Suprapubic skin (tissue), 4 donors: ENCODE measurements around the gene RNF32. TPM values are rescaled to one million over a fixed set of nuclear protein-coding genes. Genes with fewer than 3 reads are reported as not detected.
"Not testable (repeated sequence)": the region's sequence is repeated elsewhere in the genome, so short reads cannot be mapped to it uniquely, and the experiment has no call there.

Source experiments
- DNase-seq, 2 donors: peaks; one replicate each; pipeline ENCODE4 v3.0.0-alpha.2; 2019; ENCODE audit warnings: low spot score in 2 of 2
- H3K27ac ChIP-seq: fragments of 200-600 bp; sonication (generic); one replicate; pipeline ENCODE4 v1.5.1; 2019
- H3K27me3 ChIP-seq: fragments of 200-600 bp; sonication (generic); one replicate; pipeline ENCODE4 v1.5.1; 2019
- H3K36me3 ChIP-seq: fragments of 200-600 bp; sonication (generic); one replicate; pipeline ENCODE4 v1.5.1; 2019
- H3K4me1 ChIP-seq: fragments of 200-600 bp; sonication (generic); one replicate; pipeline ENCODE4 v1.5.1; 2019
- H3K4me3 ChIP-seq: fragments of 200-600 bp; sonication (generic); one replicate; pipeline ENCODE4 v1.5.1; 2019; ENCODE audit warnings: mild to moderate bottlenecking
- H3K9me3 ChIP-seq: fragments of 200-600 bp; sonication (generic); one replicate; pipeline ENCODE4 v1.5.1; 2019
- EP300 ChIP-seq: sonication (generic); formaldehyde crosslinking; IDR thresholded peaks from one replicate; pipeline ENCODE4 v1.6.1; 2017; ENCODE audit warnings: antibody characterized with exemption
- POLR2A ChIP-seq, 2 donors: fragments of 450-650 bp; IDR thresholded peaks; one replicate each; pipeline ENCODE4 v1.6.1; 2017; ENCODE audit warnings: antibody characterized with exemption in 2 of 2, mild to moderate bottlenecking in 2 of 2, moderate library complexity in 2 of 2
- POLR2AphosphoS5 ChIP-seq, 3 donors: sonication (generic); formaldehyde crosslinking; IDR thresholded peaks; one replicate each; pipeline ENCODE4 v1.6.1; 2017; ENCODE audit warnings: antibody characterized with exemption in 3 of 3
- WGBS: methylation state at CpG from one replicate; pipeline ENCODE4 v1.1.5; 2018; 5-methylcytosine and 5-hydroxymethylcytosine counted together
- total RNA-seq, 4 donors: library from RNA; depleted of rRNA; stranded (reverse); fragments of >200 nt; gene quantifications; one replicate each; pipeline ENCODE4 v1.1.0, GENCODE V29; 2016
- TF ChIP-seq, protein P1 (sequence below), 2 donors: fragments of 200-600 bp in 1 of 2; fragments of 450-650 bp in 1 of 2; sonication (generic) in 1 of 2; IDR thresholded peaks; one replicate each; pipeline ENCODE4 v1.5.1; 2016 to 2019; ENCODE audit warnings: antibody characterized with exemption in 2 of 2, mild to moderate bottlenecking in 1 of 2, moderate library complexity in 1 of 2

The RNF32 gene
- total RNA-seq, 4 donors from 2014 or later: 0.29 to 0.32 TPM; not detected in 2

DNA sequence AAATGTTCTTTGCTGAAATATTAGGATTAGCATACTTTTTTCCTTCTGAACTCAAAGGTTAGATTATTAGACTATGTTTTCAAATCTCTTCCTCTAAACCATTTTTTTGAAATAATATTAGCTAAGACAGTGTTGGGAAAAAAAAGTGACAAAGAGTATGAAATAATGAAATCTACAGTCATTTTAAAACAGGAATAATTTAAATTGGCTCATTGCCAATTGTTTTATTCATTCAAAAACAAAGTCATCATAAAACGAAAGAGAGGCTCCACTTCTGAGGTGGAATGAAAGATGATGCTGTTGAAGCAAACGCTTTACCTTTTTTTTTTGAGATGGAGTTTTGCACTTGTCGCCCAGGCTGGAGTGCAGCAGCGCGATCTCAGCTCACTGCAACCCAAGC, 51.2 kb downstream of the RNF32 start:
- no peak for TF ChIP-seq EP300
- no peak for TF ChIP-seq POLR2AphosphoS5 (IDR thresholded peaks at IDR 0.05)
- TF ChIP-seq, protein P1, sequence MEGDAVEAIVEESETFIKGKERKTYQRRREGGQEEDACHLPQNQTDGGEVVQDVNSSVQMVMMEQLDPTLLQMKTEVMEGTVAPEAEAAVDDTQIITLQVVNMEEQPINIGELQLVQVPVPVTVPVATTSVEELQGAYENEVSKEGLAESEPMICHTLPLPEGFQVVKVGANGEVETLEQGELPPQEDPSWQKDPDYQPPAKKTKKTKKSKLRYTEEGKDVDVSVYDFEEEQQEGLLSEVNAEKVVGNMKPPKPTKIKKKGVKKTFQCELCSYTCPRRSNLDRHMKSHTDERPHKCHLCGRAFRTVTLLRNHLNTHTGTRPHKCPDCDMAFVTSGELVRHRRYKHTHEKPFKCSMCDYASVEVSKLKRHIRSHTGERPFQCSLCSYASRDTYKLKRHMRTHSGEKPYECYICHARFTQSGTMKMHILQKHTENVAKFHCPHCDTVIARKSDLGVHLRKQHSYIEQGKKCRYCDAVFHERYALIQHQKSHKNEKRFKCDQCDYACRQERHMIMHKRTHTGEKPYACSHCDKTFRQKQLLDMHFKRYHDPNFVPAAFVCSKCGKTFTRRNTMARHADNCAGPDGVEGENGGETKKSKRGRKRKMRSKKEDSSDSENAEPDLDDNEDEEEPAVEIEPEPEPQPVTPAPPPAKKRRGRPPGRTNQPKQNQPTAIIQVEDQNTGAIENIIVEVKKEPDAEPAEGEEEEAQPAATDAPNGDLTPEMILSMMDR (IDR thresholded peaks at IDR 0.05): no peak
- no peak for TF ChIP-seq POLR2A (IDR thresholded peaks at IDR 0.05)
- DNase-seq: no peak
- 74% methylated on average over 5 of the region's 5 CpGs for WGBS
- Histone ChIP-seq H3K36me3 (no peaks in the 10 kb centered on the region), H3K9me3 (peaks cover 4% of the 10 kb centered on the region), H3K4me3 (no peak overlapping the region), H3K27me3 (no peaks in the 10 kb centered on the region), H3K27ac (no peak overlapping the region), H3K4me1 (no peaks in the 10 kb centered on the region)

DNA sequence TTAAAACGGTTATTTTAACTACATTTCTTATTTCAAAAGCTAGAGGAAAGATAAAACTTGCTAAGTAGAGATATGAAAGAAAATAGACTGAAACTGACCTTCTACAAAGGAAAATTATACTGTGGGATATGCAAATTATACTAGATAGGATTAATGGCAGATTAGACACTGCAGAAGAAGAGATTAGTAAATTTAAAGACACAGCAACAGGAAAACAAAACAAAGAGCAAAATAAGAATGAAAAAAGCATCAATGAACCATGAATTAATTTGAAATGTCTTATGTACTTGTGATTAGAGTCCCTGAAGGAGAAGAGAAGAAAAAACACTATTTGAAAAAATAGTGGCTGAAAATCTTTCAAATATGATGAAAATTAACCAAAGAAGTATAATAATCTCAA, 52.3 kb downstream of the RNF32 start:
- Histone ChIP-seq H3K9me3 (peaks cover 12% of the 10 kb centered on the region), H3K27me3 (no peaks in the 10 kb centered on the region), H3K27ac (no peak overlapping the region), H3K36me3 (no peaks in the 10 kb centered on the region), H3K4me1 (no peaks in the 10 kb centered on the region), H3K4me3 (no peak overlapping the region)
- DNase-seq: no peak
- WGBS: 88% methylated on average over 1 of the region's 1 CpG
- TF ChIP-seq, protein P1 (IDR thresholded peaks at IDR 0.05): no peak
- TF ChIP-seq POLR2A (IDR thresholded peaks at IDR 0.05): no peak
- no peak for TF ChIP-seq POLR2AphosphoS5 (IDR thresholded peaks at IDR 0.05)
- TF ChIP-seq EP300: no peak

GRCh38 chr7:156693627-156694026, 53.1 kb downstream of the RNF32 start:
- 97% methylated on average over 3 of the region's 3 CpGs for WGBS
- peaks cover 7% of the 10 kb centered on the region for H3K36me3 ChIP-seq
- H3K27ac ChIP-seq: no peak overlapping the region
- H3K4me3 ChIP-seq: no peak overlapping the region
- no peaks in the 10 kb centered on the region for H3K27me3 ChIP-seq
- TF ChIP-seq, protein P1 (IDR thresholded peaks at IDR 0.05): no peak
- TF ChIP-seq POLR2AphosphoS5 (IDR thresholded peaks at IDR 0.05): no peak
- H3K4me1 ChIP-seq: no peaks in the 10 kb centered on the region
- peaks cover 16% of the 10 kb centered on the region for H3K9me3 ChIP-seq
- DNase-seq: no peak

GRCh38 chr7:156697283-156697682, 56.7 kb downstream of the RNF32 start:
- WGBS: 96% methylated on average over 9 of the region's 9 CpGs
- H3K9me3 ChIP-seq: peaks cover 16% of the 10 kb centered on the region
- not testable (repeated sequence) for H3K4me1 ChIP-seq, H3K27me3 ChIP-seq, H3K36me3 ChIP-seq, DNase-seq, H3K27ac ChIP-seq, H3K4me3 ChIP-seq

DNA sequence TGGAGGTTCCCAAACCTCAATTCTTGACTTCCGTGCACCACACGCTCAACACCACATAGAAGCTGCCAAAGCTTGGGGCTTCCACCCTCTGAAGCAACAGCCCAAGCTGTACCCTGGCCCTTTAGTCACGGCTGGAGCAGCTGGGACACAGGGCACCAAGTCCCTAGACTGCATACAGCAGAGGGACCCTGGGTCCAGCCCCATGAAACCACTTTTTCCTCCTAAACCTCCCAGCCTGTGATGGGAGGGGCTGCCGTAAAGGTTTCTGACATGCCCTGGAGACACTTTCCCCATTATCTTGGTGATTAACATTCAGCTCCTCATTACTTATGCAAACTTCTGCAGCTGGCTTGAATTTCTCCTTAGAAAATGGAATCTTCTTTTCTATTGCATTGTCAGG, 57.9 kb downstream of the RNF32 start:
- DNase-seq, H3K36me3 ChIP-seq, H3K4me3 ChIP-seq, H3K4me1 ChIP-seq, H3K27ac ChIP-seq, H3K27me3 ChIP-seq: not testable (repeated sequence)
- 98% methylated on average over 4 of the region's 4 CpGs for WGBS
- peaks cover 16% of the 10 kb centered on the region for H3K9me3 ChIP-seq

DNA sequence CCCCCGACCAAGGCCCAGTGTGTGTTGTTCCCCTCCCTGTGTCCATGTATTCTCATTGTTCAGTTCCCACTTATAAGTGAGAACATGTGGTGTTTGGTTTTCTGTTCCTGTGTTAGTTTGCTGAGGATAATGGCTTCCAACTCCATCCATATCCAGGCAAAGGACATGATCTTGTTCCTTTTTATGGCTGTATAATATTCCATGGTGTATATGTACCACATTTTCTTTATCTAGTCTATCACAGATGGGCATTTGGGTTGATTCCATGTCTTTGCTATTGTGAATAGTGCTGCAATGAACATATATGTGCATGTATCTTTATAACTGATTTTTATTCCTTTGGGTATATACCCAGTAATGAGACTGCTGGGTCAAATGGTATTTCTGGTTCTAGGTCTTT, 61.2 kb downstream of the RNF32 start:
- not testable (repeated sequence) for H3K36me3 ChIP-seq, H3K4me3 ChIP-seq, H3K4me1 ChIP-seq, H3K27ac ChIP-seq, H3K27me3 ChIP-seq, DNase-seq
- WGBS: 82% methylated on average over 1 of the region's 1 CpG
- peaks cover 12% of the 10 kb centered on the region for H3K9me3 ChIP-seq

- Histone ChIP-seq H3K27ac (no peak overlapping the region), H3K4me1 (peaks cover 4% of the 10 kb centered on the region), H3K36me3 (peaks cover 10% of the 10 kb centered on the region), H3K27me3 (no peaks in the 10 kb centered on the region), H3K9me3 (peaks cover 9% of the 10 kb centered on the region), H3K4me3 (no peak overlapping the region)
- no peak for DNase-seq
- no peak for TF ChIP-seq POLR2A (IDR thresholded peaks at IDR 0.05)
- no peak for TF ChIP-seq EP300
Measured at GRCh38 chr7:156702399-156702798, 61.8 kb downstream of the RNF32 start.
